Endothelial cell of umbilical vein (primary cell): Measurements from ENCODE around the gene CNOT4.

Experiments used
- EZH2 ChIP-seq: IDR thresholded peaks from 2 replicates; pipeline ENCODE4 v1.6.1; 2012; ENCODE audit warnings: borderline replicate concordance, low read depth, mild to moderate bottlenecking, moderate library complexity, low read length, inconsistent platforms; ENCODE audit not compliant: severe bottlenecking
- POLR2A ChIP-seq: IDR thresholded peaks from 2 replicates; pipeline ENCODE4 v1.6.1; 2012; ENCODE audit warnings: low read depth, mild to moderate bottlenecking, control low read depth, low read length

GRCh38 chr7:135406918-135407317, 103.0 kb downstream of the CNOT4 start:
- no peak for TF ChIP-seq POLR2A
- no peak for TF ChIP-seq EZH2
